HCT116 (cell line): ENCODE data around the gene FAM120A. TPM values are rescaled to one million over a fixed set of nuclear protein-coding genes. Genes with fewer than 3 reads are reported as not detected.

ENCODE experiments used
- ATAC-seq: fragments of 200-7000 bp; cut with Tn5 transposase; 2 replicates; pipeline ENCODE4 v1.9.1; 2020; ENCODE audit warnings: mild to moderate bottlenecking, moderate library complexity
- BruUV-seq: library from RNA; stranded (reverse); fragments of 400-500 nt; replicated peaks from 2 replicates; lab custom pipeline; 2021; lab: Mats Ljungman, UMichigan
- CTCF ChIA-PET: fragments of 300-600 bp; sonication (Branson Sonifier 250); formaldehyde crosslinking; loops from one replicate; lab custom pipeline; 2021; ENCODE audit warnings: antibody characterized with exemption; lab: Charles Lee
- POLR2A ChIA-PET: fragments of 300-600, 350-600 bp; sonication (Branson Sonifier 250); formaldehyde crosslinking; loops from one replicate; lab custom pipeline; 2021; ENCODE audit warnings: antibody characterized with exemption; lab: Charles Lee
- RAD21 ChIA-PET, 2 experiments: fragments of 300-600 bp; sonication (Branson Sonifier 250); formaldehyde crosslinking; loops; one replicate each; lab custom pipeline; 2023; ENCODE audit warnings: low total read pairs in 2 of 2; ENCODE audit not compliant: uncharacterized antibody in 2 of 2, unreplicated experiment in 2 of 2, low non-redundant PET in 1 of 2; lab: Charles Lee
- DNase-seq: peaks from one replicate; pipeline ENCODE4 v3.0.0-alpha.2; 2010; ENCODE audit warnings: low read depth, low spot score
- H2AFZ ChIP-seq: fragments of 200-600 bp; shearing (Covaris generic), sonication (generic); 2 replicates; pipeline ENCODE4 v1.6.1; 2017; ENCODE audit warnings: low read depth, mixed run types, mixed read lengths, antibody characterized with exemption, low read length; ENCODE audit not compliant: poor library complexity, severe bottlenecking
- H3K27ac ChIP-seq: 2 replicates; pipeline ENCODE4 v1.5.1; 2012; ENCODE audit warnings: low read depth, low read length
- H3K27me3 ChIP-seq: fragments of 200-600 bp; sonication (generic); 2 replicates; pipeline ENCODE4 v1.6.1; 2016; ENCODE audit warnings: mixed run types, low read length, mixed read lengths; ENCODE audit not compliant: insufficient read depth
- H3K36me3 ChIP-seq, 2 experiments: fragments of 200-500 bp in 1 of 2; fragments of 200-600 bp in 1 of 2; sonication (Bioruptor generic) in 1 of 2; sonication (generic) in 1 of 2; 2 replicates each; pipeline versions ENCODE4 v1.5.1 to v1.6.1; 2014 to 2016; ENCODE audit warnings: low read length in 2 of 2, inconsistent platforms in 1 of 2, mixed read lengths in 1 of 2, mixed run types in 1 of 2; ENCODE audit not compliant: insufficient read depth in 2 of 2, control insufficient read depth in 1 of 2
- H3K4me1 ChIP-seq, 2 experiments: fragments of 200-600 bp in 1 of 2; sonication (generic) in 1 of 2; 2 replicates each; pipeline versions ENCODE4 v1.5.1 to v1.6.1; 2012 to 2017; ENCODE audit warnings: low read length in 2 of 2, inconsistent platforms in 1 of 2, mild to moderate bottlenecking in 1 of 2, mixed read lengths in 1 of 2, mixed run types in 1 of 2, moderate library complexity in 1 of 2; ENCODE audit not compliant: insufficient read depth in 2 of 2, control insufficient read depth in 1 of 2
- H3K4me2 ChIP-seq: fragments of 200-600 bp; sonication (generic); 2 replicates; pipeline ENCODE4 v1.6.1; 2017; ENCODE audit warnings: mixed run types, low read length, mixed read lengths
- H3K4me3 ChIP-seq, 2 experiments: fragments of 200-600 bp in 1 of 2; sonication (generic) in 1 of 2; replicated peaks in 1 of 2; 2 replicates each; pipeline ENCODE4 v1.5.1; 2011 to 2016; ENCODE audit warnings: low read length in 2 of 2, control low read depth in 1 of 2, low read depth in 1 of 2, mild to moderate bottlenecking in 1 of 2, mixed read lengths in 1 of 2, mixed run types in 1 of 2
- H3K79me2 ChIP-seq: fragments of 200-600 bp; sonication (generic); 2 replicates; pipeline ENCODE4 v1.6.1; 2017; ENCODE audit warnings: mild to moderate bottlenecking, mixed run types, low read length, moderate library complexity, mixed read lengths; ENCODE audit not compliant: insufficient read depth
- H3K9ac ChIP-seq: fragments of 200-600 bp; sonication (generic); 2 replicates; pipeline ENCODE4 v1.6.1; 2016; ENCODE audit warnings: low read length, mixed read lengths
- H3K9me2 ChIP-seq: fragments of 200-600 bp; sonication (generic), shearing (Covaris generic); 2 replicates; pipeline ENCODE4 v1.6.1; 2017; ENCODE audit warnings: mixed run types, mild to moderate bottlenecking, moderate library complexity; ENCODE audit not compliant: insufficient read depth
- H3K9me3 ChIP-seq, 2 experiments: fragments of 200-500 bp in 1 of 2; fragments of 200-600 bp in 1 of 2; sonication (Bioruptor generic) in 1 of 2; sonication (generic) in 1 of 2; 2 replicates each; pipeline ENCODE4 v1.6.1; 2014 to 2017; ENCODE audit warnings: low read length in 2 of 2, mixed read lengths in 2 of 2, inconsistent platforms in 1 of 2, low read depth in 1 of 2, mild to moderate bottlenecking in 1 of 2, mixed run types in 1 of 2, moderate library complexity in 1 of 2; ENCODE audit not compliant: control insufficient read depth in 1 of 2, insufficient read depth in 1 of 2
- H4K20me1 ChIP-seq: fragments of 200-600 bp; sonication (generic), shearing (Covaris generic); 2 replicates; pipeline ENCODE4 v1.6.1; 2017; ENCODE audit warnings: mixed run types, mild to moderate bottlenecking, moderate library complexity; ENCODE audit not compliant: insufficient read depth
- CBX3 ChIP-seq: IDR thresholded peaks from 2 replicates; pipeline ENCODE4 v1.6.1; 2012; ENCODE audit warnings: low read depth
- CEBPB ChIP-seq: IDR thresholded peaks from 2 replicates; pipeline ENCODE4 v1.6.1; 2012; ENCODE audit warnings: low read depth
- EGR1 ChIP-seq: IDR thresholded peaks from 2 replicates; pipeline ENCODE4 v1.6.1; 2012; ENCODE audit warnings: low read depth
- EZH2 ChIP-seq: fragments of 200-600 bp; sonication (generic); IDR thresholded peaks from 2 replicates; pipeline ENCODE4 v1.6.1; 2017; ENCODE audit warnings: antibody characterized with exemption, mixed run types
- FOSL1 ChIP-seq: IDR thresholded peaks from 2 replicates; pipeline ENCODE4 v1.6.1; 2012; ENCODE audit warnings: low read depth
- JUND ChIP-seq: IDR thresholded peaks from 2 replicates; pipeline ENCODE4 v1.6.1; 2012
- MAX ChIP-seq: IDR thresholded peaks from 2 replicates; pipeline ENCODE4 v1.6.1; 2012
- POLR2A ChIP-seq: IDR thresholded peaks from 2 replicates; pipeline ENCODE4 v1.7.0; 2011; ENCODE audit warnings: borderline replicate concordance; ENCODE audit not compliant: insufficient read depth, insufficient read length; ENCODE audit errors: extremely low read depth
- POLR2AphosphoS5 ChIP-seq: IDR thresholded peaks from 2 replicates; pipeline ENCODE4 v1.6.1; 2011; ENCODE audit warnings: mild to moderate bottlenecking, low read depth, low read length, moderate library complexity
- REST ChIP-seq: IDR thresholded peaks from 2 replicates; pipeline ENCODE4 v1.6.1; 2012; ENCODE audit warnings: low read depth
- SIN3A ChIP-seq: IDR thresholded peaks from 2 replicates; pipeline ENCODE4 v1.6.1; 2012; ENCODE audit warnings: low read depth
- SP1 ChIP-seq: IDR thresholded peaks from 2 replicates; pipeline ENCODE4 v1.6.1; 2012; ENCODE audit warnings: low read depth
- SRF ChIP-seq: IDR thresholded peaks from 2 replicates; pipeline ENCODE4 v1.6.1; 2012; ENCODE audit warnings: low read depth
- TCF7L2 ChIP-seq: IDR thresholded peaks from 2 replicates; pipeline ENCODE4 v1.7.0; 2011; ENCODE audit warnings: borderline replicate concordance, inconsistent platforms; ENCODE audit not compliant: insufficient read depth, insufficient read length; ENCODE audit errors: extremely low read depth
- YY1 ChIP-seq: IDR thresholded peaks from 2 replicates; pipeline ENCODE4 v1.6.1; 2011; ENCODE audit warnings: low read length, low read depth, moderate library complexity, mild to moderate bottlenecking; ENCODE audit not compliant: insufficient replicate concordance; ENCODE audit errors: extremely low read depth
- ZBTB33 ChIP-seq: IDR thresholded peaks from 2 replicates; pipeline ENCODE4 v1.6.1; 2011; ENCODE audit warnings: mild to moderate bottlenecking, low read length, moderate library complexity; ENCODE audit not compliant: insufficient replicate concordance; ENCODE audit errors: extremely low read depth
- ZNF274 ChIP-seq: fragments of 200-500 bp; sonication (Bioruptor generic); IDR thresholded peaks from 2 replicates; pipeline ENCODE4 v1.6.1; 2014; ENCODE audit warnings: mild to moderate bottlenecking, low read depth, low read length, inconsistent platforms
- intact Hi-C: fragments of 100-400 bp; cut with micrococcal nuclease; formaldehyde crosslinking; loops from 2 replicates; pipeline ENCODE4 v1.10.0; 2022
- total RNA-seq: library from RNA; stranded (reverse); gene quantifications from one replicate; pipeline ENCODE4 v1.2.1, GENCODE V29; 2021; ENCODE audit not compliant: unreplicated experiment

FAM120A gene
- total RNA-seq, 1 experiment from 2014 or later: 122 TPM

GRCh38 chr9:93473411-93473810, 21.9 kb downstream of the FAM120A start:
- no peak for ATAC-seq
- no peak overlapping the region for H3K9ac ChIP-seq
- no peaks in the 10 kb centered on the region for H3K27me3 ChIP-seq
- no peak overlapping the region for H2AFZ ChIP-seq
- H3K4me1 ChIP-seq: no peaks in the 10 kb centered on the region; a peak in 1 of 4 replicates
- no peaks in the 10 kb centered on the region for H3K9me3 ChIP-seq
- POLR2A ChIA-PET: no interaction called here
- no peak overlapping the region for H3K4me3 ChIP-seq
- H3K27ac ChIP-seq: no peak overlapping the region
- H4K20me1 ChIP-seq: peaks cover 19% of the 10 kb centered on the region; the same call in 1 of the 2 replicates
- peaks cover 4 to 8% of the 10 kb centered on the region in 2 experiments; a peak in 3 of 4 replicates for H3K36me3 ChIP-seq
- H3K79me2 ChIP-seq: peaks cover 99% of the 10 kb centered on the region
- CTCF ChIA-PET: no interaction called here
- no TSS peak for BruUV-seq
- intact Hi-C loops: no loop called here
- H3K9me2 ChIP-seq: no peaks in the 10 kb centered on the region
- no peak for TF ChIP-seq MAX
- no peak for TF ChIP-seq JUND
- TF ChIP-seq FOSL1: no peak
- TF ChIP-seq POLR2AphosphoS5: no peak
- TF ChIP-seq YY1: no peak
- no peak for TF ChIP-seq SIN3A
- TF ChIP-seq ZBTB33: no peak
- no peak for TF ChIP-seq SRF
- no peak for TF ChIP-seq CEBPB
- no peak for TF ChIP-seq ZNF274
- TF ChIP-seq TCF7L2: no peak
- TF ChIP-seq EGR1: no peak
- TF ChIP-seq REST: no peak
- no peak for TF ChIP-seq POLR2A
- TF ChIP-seq SP1: no peak
- no peak for TF ChIP-seq CBX3
- TF ChIP-seq EZH2: no peak
- TF ChIP-seq, all 23 proteins: peak for 0
- H3K4me2 ChIP-seq: no peak overlapping the region
- RAD21 ChIA-PET: no interaction called here
- DNase-seq: no peak
